DND-41 (cell line): ENCODE measurements around the gene LINGO1.

ENCODE experiments used
- ATAC-seq: fragments of 200-7000 bp; cut with Tn5 transposase; 3 replicates; pipeline ENCODE4 v1.9.1; 2021; ENCODE audit warnings: low read depth; ENCODE audit not compliant: insufficient read depth
- DNase-seq: peaks from one replicate; pipeline ENCODE4 v3.0.0-alpha.2; 2020
- H2AFZ ChIP-seq: 2 replicates; pipeline ENCODE4 v1.6.0; 2012; ENCODE audit warnings: low read depth, low read length
- H3K27ac ChIP-seq: 2 replicates; pipeline ENCODE4 v1.5.1; 2012; ENCODE audit warnings: low read length, inconsistent platforms
- H3K27me3 ChIP-seq: fragments of 200-600 bp; sonication (generic); 2 replicates; pipeline ENCODE4 v1.6.0; 2012; ENCODE audit warnings: low read length, mild to moderate bottlenecking, inconsistent platforms; ENCODE audit not compliant: insufficient read depth, poor library complexity
- H3K36me3 ChIP-seq: 2 replicates; pipeline ENCODE4 v1.5.1; 2012; ENCODE audit warnings: low read length, inconsistent platforms; ENCODE audit not compliant: insufficient read depth
- H3K4me1 ChIP-seq: 2 replicates; pipeline ENCODE4 v1.5.1; 2012; ENCODE audit warnings: mild to moderate bottlenecking, low read length; ENCODE audit not compliant: insufficient read depth
- H3K4me2 ChIP-seq: 2 replicates; pipeline ENCODE4 v1.6.0; 2012; ENCODE audit warnings: mild to moderate bottlenecking, moderate library complexity, low read length, inconsistent platforms; ENCODE audit not compliant: insufficient read depth
- H3K4me3 ChIP-seq, 2 experiments: fragments of 200-600 bp in 1 of 2; shearing (Covaris generic) in 1 of 2; 2 replicates each; pipeline ENCODE4 v1.5.1; 2012 to 2016; ENCODE audit warnings: inconsistent platforms in 2 of 2, low read length in 2 of 2, mild to moderate bottlenecking in 2 of 2, low read depth in 1 of 2, moderate library complexity in 1 of 2
- H3K79me2 ChIP-seq: 2 replicates; pipeline ENCODE4 v1.6.0; 2012; ENCODE audit warnings: low read length, inconsistent platforms; ENCODE audit not compliant: insufficient read depth
- H3K9ac ChIP-seq: 2 replicates; pipeline ENCODE4 v1.6.0; 2012; ENCODE audit warnings: low read depth, mild to moderate bottlenecking, inconsistent platforms, low read length, moderate library complexity
- H3K9me3 ChIP-seq: 2 replicates; pipeline ENCODE4 v1.5.1; 2012; ENCODE audit warnings: low read length, moderate library complexity, mild to moderate bottlenecking, inconsistent platforms; ENCODE audit not compliant: insufficient read depth, severe bottlenecking
- H4K20me1 ChIP-seq: 2 replicates; pipeline ENCODE4 v1.6.0; 2012; ENCODE audit warnings: low read length; ENCODE audit not compliant: insufficient read depth
- CTCF ChIP-seq: IDR thresholded peaks from 2 replicates; pipeline ENCODE4 v1.5.1; 2012; ENCODE audit warnings: borderline replicate concordance, low read length, moderate library complexity, mild to moderate bottlenecking; ENCODE audit not compliant: poor library complexity, severe bottlenecking; ENCODE audit errors: extremely low read depth
- EZH2 ChIP-seq: IDR thresholded peaks from 3 replicates; pipeline ENCODE4 v1.6.1; 2012; ENCODE audit warnings: borderline replicate concordance, low read depth, mild to moderate bottlenecking, moderate library complexity, low read length, inconsistent platforms; ENCODE audit not compliant: severe bottlenecking

The LINGO1 gene

GRCh38 chr15:77631745-77632533 is 773 bp downstream of the LINGO1 start:
- H3K4me1 ChIP-seq, result 0 out of 2 replicates have a peak, but pooled peaks cover 3% of the 10 kb centered on the region
- H3K9me3 ChIP-seq, result no peaks in the 10 kb centered on the region
- no peaks in the 10 kb centered on the region for H3K79me2 ChIP-seq
- H3K27me3 ChIP-seq, result no peaks in the 10 kb centered on the region
- no peak overlapping the region for H3K9ac ChIP-seq
- TF ChIP-seq CTCF, result no peak
- no peak for TF ChIP-seq EZH2
- no peak overlapping the region for H3K27ac ChIP-seq
- ATAC-seq (no peak), DNase-seq (no peak)
- peaks cover 3% of the 10 kb centered on the region; the same call in 1 of the 2 replicates for H4K20me1 ChIP-seq
- no peak overlapping the region for H3K4me3 ChIP-seq
- no peaks in the 10 kb centered on the region for H3K36me3 ChIP-seq
- no peak overlapping the region for H3K4me2 ChIP-seq
- no peak overlapping the region for H2AFZ ChIP-seq

- Histone ChIP-seq H3K27ac (no peak overlapping the region), H3K36me3 (no peaks in the 10 kb centered on the region), H3K4me1 (0 out of 2 replicates have a peak, but pooled peaks cover 3% of the 10 kb centered on the region), H3K9ac (no peak overlapping the region), H3K4me3 (no peak overlapping the region), H4K20me1 (no peaks in the 10 kb centered on the region; the same call in 1 of the 2 replicates), H3K4me2 (no peak overlapping the region), H3K27me3 (no peaks in the 10 kb centered on the region), H2AFZ (no peak overlapping the region), H3K9me3 (no peaks in the 10 kb centered on the region), H3K79me2 (no peaks in the 10 kb centered on the region)
- no peak for ATAC-seq
- TF ChIP-seq CTCF, result no peak
- TF ChIP-seq EZH2, result no peak
- DNase-seq, result no peak
These were observed 1.6 kb downstream of the LINGO1 start for GRCh38 chr15:77630956-77631744.

GRCh38 chr15:77630056-77630455 is 2.7 kb downstream of the LINGO1 start:
- H3K79me2 ChIP-seq, result no peaks in the 10 kb centered on the region
- no peak overlapping the region for H3K9ac ChIP-seq
- DNase-seq, result no peak
- no peaks in the 10 kb centered on the region for H3K9me3 ChIP-seq
- no peaks in the 10 kb centered on the region; the same call in 1 of the 2 replicates for H4K20me1 ChIP-seq
- 0 out of 2 replicates have a peak, but pooled peaks cover 3% of the 10 kb centered on the region for H3K4me1 ChIP-seq
- no peak overlapping the region for H3K27ac ChIP-seq
- TF ChIP-seq CTCF (no peak), EZH2 (no peak)
- H3K4me3 ChIP-seq, result no peak overlapping the region
- no peak for ATAC-seq
- H3K4me2 ChIP-seq, result no peak overlapping the region
- no peaks in the 10 kb centered on the region for H3K27me3 ChIP-seq
- H2AFZ ChIP-seq, result no peak overlapping the region
- no peaks in the 10 kb centered on the region for H3K36me3 ChIP-seq
